ENCODE measurements around the gene BEAN1.

Gene BEAN1, protein sequence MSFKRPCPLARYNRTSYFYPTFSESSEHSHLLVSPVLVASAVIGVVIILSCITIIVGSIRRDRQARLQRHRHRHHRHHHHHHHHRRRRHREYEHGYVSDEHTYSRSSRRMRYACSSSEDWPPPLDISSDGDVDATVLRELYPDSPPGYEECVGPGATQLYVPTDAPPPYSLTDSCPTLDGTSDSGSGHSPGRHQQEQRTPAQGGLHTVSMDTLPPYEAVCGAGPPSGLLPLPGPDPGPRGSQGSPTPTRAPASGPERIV

DNA sequence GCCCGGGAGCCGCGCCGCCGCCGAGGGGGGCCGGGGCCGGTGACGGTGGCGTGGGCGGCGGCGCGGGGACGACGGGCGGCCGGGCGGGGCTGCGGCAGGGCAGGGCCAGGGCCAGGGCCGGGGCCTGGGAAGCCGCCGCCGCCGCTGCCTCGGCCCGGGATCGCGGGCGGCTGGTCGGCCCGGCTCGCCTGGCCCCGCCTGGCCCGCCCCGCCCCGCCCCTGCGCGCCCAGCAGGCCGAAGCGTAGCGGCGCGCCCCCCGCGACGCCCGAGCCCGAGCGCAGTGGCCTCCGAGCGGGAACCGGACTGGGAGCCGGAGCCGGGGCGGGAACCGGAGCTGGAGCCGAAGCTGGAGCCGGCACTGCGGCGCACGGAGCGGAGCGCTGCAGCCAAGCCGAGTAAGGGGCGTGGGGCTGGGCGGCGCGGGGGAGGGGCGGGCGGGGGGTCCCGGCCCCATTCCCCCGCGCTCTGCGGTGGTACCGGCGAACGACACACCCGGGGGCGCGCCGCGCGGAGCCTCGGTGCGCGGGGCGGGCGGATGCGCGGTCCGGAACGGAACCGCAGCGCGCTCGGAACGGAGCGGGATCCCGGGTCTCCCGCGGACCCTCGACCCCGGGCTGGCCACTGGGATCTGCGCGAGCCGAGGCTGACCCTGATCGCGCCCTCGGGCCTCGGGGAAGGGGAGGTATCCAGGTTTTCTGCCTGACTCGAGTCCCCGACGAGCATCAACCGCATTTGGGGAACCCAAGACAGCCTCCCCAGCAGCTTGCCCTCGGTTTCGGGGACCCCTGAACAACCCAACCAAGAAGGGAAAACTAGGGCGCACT, at the start of gene BEAN1:
TSS of gene BEAN1 (plus strand) at position 260 of the 825 bp plus-strand sequence. CDS start 10,382 bp downstream, outside the sequence.
- no peak for FAIRE-seq

DNA sequence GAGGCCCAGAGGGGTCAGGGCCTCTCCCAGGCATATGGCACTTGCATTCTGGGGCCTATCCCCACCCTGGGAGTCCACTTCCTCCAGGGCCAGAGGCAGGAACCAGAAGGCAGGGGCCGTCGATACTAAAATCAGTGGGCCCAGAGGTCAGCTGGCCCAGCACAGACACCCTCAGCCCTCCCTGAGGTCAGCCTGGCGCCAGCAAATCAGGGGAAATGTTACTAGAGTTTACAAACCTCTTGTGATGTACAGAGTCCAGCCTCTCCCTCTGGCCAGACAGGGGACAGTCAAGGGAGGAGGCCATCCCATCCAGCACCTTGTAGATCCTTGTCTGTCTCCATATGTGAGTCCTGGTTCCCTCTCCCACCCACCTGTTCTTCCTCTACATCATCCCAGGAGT, 49.8 kb upstream of the BEAN1 start:
- no peak for FAIRE-seq

DNA sequence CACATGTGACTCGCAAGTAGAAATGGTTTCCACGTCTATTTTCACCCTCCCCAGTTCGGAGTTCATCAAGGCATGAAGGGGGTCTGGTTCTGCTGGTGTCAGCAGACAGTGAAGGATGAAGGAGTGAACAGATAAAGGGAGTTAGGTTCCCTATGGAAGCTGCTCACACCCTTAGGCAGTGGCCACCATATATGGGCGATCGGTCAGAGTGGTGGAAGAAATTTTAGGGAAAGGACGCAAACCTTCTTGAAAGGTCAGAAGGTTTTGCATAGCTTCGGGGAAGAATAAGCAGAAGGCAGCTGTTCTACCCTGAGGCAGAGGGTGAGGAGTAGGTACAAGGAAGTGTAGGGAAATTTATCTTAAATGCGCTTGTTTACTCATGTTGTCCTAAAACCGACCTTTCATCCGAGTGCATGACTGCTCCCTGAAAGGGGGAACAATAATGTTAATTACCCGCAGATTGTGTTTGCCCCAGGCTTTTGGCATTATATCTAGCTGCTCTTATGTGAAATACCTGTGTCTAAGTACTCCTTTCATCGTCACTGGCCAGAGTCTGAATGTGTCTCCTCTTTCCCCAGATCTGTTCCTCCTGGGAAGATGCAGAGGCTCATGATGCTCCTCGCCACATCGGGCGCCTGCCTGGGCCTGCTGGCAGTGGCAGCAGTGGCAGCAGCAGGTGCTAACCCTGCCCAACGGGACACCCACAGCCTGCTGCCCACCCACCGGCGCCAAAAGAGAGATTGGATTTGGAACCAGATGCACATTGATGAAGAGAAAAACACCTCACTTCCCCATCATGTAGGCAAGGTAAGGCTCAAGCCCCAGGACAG, 48.1 kb upstream of the BEAN1 start:
- no peak for FAIRE-seq

DNA sequence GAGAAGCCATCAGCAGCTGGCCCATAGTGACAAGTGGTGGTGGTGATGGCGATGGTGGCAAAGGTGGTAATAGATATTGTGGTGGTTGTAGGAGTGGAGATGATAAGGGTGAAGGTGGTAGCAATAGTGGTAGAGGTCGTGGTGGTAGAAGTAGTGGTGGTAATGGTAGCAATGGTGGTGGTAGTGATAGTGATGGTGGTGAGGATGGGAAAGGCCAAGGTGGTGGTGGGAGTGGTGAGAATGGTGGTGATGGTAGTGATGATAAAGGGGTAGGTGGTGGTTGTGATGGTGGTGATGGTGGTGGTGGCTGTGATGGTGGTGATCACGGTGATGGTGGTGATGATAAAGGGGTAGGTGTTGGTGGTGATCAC, 47.5 kb upstream of the BEAN1 start:
- FAIRE-seq, result no peak

DNA sequence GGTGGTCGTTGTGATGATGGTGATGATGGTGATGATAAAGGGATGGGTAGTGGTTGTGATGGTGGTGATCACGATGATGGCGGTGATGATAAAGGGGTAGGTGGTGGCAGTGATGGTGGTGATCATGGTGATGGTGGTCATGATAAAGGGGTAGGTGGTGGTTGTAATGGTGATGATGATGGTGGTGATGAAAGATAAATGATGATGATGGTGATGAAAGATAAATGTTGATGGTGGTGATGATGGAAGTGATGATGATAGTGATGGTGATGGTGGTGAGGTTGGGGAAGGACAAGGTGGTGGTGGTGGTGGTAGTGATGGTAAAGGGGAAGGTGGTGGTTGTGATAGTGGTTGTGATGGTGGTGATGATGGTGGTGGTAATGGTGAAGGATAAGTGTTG, 46.7 kb upstream of the BEAN1 start:
- no peak for FAIRE-seq

DNA sequence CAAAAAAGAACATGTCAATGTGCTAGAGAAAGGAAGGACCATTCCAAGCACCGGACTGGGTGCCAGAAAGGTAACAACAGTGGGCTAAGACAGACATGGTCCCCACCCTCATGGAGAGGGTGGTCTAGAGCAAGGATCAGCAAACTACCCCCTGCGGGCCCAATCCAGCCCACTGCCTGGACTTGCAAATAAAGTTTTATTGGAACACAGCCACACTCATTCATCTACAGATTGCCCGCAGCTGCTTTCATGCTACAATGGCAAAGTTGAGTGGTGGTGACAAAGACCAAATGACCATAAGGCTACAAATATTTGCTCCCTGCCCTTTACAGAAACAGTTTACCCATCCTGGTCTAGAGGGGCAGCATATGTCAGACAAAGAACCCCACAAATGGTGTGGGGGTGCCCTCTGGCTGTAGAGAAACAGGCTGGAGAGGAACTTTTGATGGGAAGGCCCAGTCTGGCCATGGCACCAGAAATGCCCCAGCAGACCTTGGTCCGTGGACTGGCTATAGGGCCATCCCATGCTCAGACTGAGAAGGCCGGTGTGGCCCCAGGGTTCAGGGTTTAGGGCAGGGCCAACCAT, 45.4 kb upstream of the BEAN1 start:
- no peak for FAIRE-seq

DNA sequence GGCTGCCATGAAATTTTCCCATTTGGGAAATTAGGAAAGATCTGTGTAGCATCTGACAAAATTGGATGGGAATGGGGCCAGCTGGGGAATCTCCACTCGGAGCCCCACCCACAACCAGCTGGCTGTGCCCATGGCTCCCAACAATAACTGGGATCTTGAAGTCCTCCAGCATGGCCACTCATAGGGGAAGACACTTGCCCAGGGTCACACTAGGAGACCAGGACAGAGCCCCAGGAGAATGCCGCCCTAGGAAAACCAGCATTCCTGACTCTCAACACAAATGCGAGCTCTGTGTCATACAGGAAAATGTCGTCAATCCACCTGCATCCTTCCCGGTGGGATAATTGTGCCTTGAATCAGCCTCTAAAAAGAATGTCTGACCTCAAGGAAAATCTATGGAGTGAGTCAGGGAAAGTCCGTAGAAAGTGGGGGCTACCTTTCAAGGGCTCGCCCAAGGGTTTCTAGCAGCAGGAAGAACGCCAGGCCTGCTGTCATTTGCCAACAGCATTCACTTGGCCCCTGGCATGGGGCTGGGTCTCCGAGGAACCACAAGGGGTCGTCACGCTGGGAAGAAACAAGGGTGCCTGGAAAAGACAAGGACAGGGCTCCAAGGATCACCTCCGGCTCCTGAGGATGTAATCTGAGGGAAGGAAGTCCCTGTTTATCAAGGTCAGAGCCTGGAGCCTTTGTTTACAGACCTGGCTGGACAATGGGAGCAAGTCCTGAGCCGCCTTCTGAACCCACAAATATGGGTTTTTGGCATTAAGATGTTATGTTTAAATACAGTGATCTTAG, 44.7 kb upstream of the BEAN1 start:
- no peak for FAIRE-seq

DNA sequence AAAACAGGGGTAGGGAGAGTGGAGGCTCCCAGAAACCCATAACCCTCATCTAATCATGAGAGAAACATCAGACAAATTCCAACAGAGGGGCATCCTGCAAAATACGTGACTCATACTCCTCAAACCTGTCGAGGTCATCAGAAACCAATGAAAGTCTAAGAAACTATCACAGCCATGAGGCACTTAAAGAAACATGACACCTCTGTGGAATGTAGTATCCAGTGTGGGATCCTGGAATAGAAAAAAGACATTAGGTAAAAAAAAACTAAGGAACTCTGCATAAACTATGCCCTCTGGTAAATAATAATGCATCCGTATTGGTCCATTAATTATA, 44.2 kb upstream of the BEAN1 start:
- FAIRE-seq, result no peak

DNA sequence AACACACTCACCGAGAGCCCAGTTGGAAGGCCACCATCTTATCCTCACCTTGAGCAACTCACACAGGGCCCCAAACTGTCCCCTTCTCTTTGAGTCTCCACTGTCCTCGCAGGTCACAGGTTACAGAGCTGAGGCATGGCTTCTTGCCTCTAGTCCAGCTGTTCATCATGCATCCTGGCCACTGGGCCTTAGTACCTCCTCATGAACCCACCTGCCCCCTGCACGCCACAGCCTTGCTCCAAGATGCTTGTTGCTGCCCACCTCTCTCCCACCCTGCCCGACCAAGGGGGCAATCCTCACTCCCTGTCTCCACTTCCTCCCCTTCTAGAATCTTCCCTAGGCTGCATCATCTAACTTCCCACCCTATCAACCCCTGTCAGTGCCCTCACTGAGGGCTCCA, 43.5 kb upstream of the BEAN1 start:
- no peak for FAIRE-seq

DNA sequence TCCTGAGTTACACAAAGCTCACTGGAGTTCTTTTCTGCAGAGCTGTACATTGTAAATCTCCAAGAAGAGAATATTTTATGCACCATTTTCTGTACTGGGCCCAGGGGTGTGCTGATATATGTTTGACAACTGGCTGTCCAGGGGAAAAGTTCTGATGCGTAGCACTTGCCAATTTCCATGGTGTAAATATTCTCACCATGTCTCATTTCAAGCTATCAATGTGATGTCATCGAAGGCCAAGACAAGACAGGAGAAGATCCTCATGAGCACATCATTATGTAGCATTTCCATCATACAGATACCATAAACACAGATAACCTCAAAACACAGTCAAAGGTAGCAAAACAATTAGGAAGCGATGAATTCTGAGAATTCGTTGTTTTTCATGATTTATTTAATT, 41.7 kb upstream of the BEAN1 start:
- no peak for FAIRE-seq

DNA sequence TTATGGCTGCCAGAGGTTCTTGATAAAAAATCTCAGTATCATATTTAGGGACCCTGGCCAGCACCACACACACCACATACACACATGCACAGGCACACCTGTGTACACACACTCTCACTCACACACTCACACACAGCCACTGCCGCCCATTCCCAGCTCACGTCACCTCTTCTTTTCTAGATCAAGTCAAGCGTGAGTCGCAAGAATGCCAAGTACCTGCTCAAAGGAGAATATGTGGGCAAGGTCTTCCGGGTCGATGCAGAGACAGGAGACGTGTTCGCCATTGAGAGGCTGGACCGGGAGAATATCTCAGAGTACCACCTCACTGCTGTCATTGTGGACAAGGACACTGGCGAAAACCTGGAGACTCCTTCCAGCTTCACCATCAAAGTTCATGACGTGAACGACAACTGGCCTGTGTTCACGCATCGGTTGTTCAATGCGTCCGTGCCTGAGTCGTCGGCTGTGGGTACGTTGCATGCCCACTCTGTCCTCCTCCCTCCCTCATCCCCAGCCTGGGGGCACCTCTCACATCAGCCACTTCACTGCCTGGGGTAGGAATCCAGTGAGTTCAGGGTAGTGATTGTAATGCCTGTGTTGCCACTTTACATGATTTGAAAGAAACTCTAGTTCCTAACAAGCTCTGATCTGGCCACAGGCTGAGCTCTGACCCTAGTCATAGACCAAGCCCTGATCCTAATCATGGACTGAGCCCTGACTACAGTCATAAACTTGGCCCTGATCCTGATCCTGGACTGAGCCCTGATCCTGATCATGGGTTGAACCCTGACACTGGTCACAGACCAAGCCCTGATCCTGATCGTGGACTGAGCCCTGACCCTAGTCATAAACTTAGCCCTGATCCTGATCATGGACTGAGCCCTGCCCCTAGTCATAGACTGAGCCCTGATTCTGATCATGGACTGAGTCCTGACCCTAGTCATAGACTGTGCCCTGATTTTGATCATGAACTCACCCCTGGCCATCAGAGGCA, 40.2 kb upstream of the BEAN1 start:
- no peak for FAIRE-seq

DNA sequence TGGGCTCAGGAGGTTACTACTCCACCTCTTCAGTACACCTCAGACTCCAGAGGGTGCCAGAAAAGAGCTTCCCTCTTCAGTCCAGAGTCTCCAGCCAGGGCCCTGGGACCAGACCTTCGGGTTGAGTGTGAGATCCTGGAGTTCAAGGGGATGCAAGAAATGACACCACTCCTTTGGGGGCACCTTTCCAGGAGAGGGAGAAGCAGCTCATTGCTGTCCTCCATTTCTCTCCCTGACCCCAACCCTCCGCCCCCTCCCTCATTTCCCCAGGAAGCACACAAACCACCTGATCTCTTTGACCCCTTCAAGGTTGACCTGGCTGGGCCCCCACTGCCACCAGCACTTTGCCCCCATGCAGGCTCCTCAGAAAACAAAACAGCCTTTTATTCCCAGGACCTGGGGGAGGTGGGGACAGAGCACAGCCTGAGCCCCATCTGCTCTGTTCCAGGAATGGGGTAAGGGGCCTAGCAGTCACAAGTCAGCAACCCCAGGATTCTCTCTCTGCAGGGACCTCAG, 39.2 kb upstream of the BEAN1 start:
- no peak for FAIRE-seq

DNA sequence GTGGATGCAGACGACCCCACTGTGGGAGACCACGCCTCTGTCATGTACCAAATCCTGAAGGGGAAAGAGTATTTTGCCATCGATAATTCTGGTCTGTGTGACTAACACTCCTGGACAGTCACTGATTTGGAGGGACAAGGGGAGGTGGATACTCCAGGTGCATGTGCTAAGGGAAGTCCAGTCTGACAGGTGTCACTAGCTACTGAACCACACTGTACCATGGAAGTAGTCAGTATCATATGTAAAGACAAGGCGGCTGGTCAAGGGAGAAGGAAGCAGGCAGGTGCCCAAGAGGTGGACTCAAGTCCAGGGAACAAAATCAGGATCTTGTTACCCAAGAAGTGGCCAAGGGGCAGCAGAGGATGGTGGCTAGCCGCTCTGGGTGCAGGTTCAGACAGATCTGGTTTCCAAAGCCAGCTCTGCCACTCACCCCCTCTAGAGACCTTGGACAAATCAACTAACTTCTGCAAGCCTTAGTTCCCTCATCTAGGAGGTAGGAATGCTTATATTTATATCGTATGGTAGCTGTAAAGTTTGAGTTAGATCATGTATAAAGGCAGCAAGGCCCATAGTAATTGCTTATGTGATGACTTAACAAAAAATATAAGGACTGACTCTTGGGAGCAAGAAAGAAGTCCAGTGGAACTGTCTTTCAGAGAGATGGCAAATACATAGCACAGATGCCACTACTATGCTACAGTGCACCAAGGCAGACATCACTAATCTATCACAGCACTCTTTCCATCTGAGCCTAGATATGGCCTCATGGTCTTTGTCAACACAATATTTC, 38.5 kb upstream of the BEAN1 start:
- FAIRE-seq, result no peak

DNA sequence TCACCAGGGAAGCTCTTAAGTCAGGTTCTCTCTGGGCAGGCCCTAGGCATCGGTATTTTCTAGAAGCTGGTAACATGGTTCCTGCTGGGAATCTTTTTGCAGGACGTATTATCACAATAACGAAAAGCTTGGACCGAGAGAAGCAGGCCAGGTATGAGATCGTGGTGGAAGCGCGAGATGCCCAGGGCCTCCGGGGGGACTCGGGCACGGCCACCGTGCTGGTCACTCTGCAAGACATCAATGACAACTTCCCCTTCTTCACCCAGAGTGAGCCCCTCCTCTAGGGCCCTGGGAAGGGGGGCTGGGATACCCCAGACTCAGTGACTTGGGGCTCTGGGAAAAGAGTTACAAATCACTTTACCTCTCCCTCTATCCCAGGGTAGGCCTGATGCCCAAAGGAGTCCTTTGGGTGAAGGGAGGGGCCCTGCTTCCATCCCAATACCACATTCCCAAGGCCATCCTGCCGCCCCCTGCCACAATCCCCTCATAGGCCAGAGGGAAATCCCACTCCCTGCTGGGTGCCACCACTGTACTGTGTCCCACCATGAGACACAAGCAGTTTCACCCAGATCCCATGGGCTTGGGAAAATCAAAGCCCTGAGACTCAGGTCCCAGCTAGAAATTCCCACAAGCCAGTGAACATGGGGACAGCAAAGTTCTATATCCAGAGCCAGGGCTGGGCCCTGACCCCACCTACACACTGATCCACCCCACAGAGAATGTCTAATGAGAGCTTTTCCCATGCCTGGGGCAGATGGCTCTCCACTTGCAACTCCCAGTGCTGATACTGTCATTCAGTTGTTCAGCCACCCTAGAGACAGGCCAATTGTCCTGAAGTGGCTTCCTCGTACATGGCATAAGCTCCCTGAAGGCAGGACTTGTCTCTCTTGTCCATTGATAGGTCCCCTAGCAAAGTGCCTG, 37.6 kb upstream of the BEAN1 start:
- FAIRE-seq, result no peak

DNA sequence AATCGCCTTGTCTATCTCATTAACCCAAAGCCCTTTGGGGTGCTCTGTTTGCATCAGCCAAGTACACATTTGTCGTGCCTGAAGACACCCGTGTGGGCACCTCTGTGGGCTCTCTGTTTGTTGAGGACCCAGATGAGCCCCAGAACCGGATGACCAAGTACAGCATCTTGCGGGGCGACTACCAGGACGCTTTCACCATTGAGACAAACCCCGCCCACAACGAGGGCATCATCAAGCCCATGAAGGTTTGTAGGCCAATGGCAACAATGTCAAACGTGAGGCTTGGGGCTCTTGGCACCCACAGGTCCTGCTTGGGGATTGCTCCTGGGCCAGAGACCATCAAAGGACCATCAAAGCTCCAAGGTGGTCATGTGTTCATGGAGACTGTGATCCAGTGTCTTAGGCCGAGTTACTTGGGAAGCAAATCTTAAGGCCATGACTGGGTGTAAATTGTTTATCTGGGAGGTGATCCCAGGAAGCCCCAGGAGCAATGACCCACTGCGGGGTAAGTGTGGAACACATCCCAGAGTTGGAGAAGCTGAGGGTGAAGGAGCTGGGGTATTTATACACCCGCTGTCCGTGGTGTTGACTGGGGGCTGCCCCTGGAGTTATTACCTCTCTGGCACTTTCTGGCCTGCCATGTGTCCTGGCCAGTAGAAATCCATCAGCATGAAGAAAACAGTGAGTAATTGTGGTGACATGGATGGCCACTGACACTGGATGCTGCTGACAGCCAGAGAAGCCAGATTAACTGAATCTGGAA, 36.6 kb upstream of the BEAN1 start:
- FAIRE-seq, result no peak

DNA sequence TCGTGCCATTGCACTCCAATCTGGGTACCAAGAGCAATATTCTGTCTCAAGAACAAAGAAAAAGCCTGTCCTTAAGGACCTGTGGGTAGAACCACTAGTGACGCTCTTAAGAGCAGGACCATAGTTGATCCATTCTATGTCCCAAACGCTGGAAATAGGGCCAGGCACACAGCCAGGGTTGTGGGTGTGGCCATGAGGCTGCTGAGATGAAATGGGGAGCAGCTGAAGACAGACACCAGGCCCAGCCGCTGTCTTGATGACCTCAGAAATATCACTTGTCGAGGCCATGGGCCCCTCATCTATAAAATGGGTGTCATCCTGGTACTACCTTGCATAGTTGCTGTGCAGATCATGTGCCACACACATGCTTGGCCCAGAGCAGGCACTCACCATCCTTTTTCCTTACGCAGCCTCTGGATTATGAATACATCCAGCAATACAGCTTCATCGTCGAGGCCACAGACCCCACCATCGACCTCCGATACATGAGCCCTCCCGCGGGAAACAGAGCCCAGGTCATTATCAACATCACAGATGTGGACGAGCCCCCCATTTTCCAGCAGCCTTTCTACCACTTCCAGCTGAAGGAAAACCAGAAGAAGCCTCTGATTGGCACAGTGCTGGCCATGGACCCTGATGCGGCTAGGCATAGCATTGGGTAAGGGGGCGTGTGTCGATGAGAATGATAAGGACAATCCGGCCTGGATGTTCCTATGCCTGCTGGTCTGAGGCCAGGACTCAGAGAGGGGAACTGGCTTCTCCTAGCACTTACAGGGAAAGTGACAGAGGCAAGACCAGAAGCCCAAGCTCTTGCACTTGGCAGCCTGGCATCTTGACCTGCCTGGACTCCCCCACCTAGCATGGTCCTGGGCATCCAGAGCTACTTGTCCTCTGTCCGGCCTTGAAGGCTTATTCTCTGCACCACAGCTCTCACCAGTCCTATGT, 35.1 kb upstream of the BEAN1 start:
- FAIRE-seq, result no peak

Measured in G401.6 (cell line).